Progenitor cell of endocrine pancreas (in vitro differentiated cells): ENCODE data around the gene AFF2. TPM values are rescaled to one million over a fixed set of nuclear protein-coding genes. Genes with fewer than 3 reads are reported as not detected.

Experiments
- DNase-seq: peaks from one replicate; pipeline ENCODE4 v3.0.0; 2021; ENCODE audit warnings: low spot score; ENCODE audit not compliant: unreplicated experiment
- H3K27ac Mint-ChIP-seq: 2 replicates; pipeline ENCODE4 v1.8.0; 2021; ENCODE audit warnings: mild to moderate bottlenecking, moderate library complexity, mixed read lengths
- H3K27me3 Mint-ChIP-seq: 2 replicates; pipeline ENCODE4 v1.8.0; 2021; ENCODE audit warnings: mixed read lengths
- H3K36me3 Mint-ChIP-seq: 2 replicates; pipeline ENCODE4 v1.8.0; 2022; ENCODE audit warnings: mixed read lengths; ENCODE audit not compliant: insufficient read depth
- H3K4me1 Mint-ChIP-seq: 2 replicates; pipeline ENCODE4 v1.8.0; 2021; ENCODE audit warnings: low read depth, mixed read lengths
- H3K4me3 Mint-ChIP-seq: 2 replicates; pipeline ENCODE4 v1.8.0; 2021; ENCODE audit warnings: low read depth, mild to moderate bottlenecking, moderate library complexity, mixed read lengths
- H3K9me3 Mint-ChIP-seq: 2 replicates; pipeline ENCODE4 v1.8.0; 2021; ENCODE audit warnings: low read depth, mixed read lengths
- total RNA-seq: library from RNA; stranded (reverse); gene quantifications from 2 replicates; pipeline ENCODE4 v1.2.1, GENCODE V29; 2021
- TF ChIP-seq, protein P1 (sequence below): fragments of 200-600 bp; sonication (generic); IDR thresholded peaks from one replicate; pipeline ENCODE4 v1.5.0; 2021; ENCODE audit warnings: antibody characterized with exemption, mild to moderate bottlenecking; ENCODE audit not compliant: unreplicated experiment

Gene AFF2
- total RNA-seq, 1 donor from 2014 or later = 8.4 TPM

DNA sequence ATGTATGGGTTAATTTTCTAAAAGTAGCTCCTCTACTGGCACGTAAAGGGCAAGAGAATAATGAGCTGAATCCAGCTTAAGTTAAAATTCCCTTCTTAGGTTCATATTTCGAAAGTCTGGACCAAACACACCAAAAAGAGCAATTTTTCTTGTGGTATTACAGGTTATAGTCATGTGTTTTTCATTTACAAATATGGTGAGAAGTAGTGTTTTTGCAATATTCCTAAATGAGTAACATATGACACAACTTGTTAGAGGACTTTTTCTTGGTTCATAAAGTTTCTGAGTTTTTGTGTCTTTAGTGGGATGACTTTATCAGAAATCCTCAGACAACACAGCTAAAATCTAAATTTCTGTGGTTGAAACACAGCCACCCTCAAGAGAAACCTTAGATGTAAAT lies 172.1 kb downstream of the AFF2 start:
- no peaks in the 10 kb centered on the region for H3K27me3 Mint-ChIP-seq
- no peak for DNase-seq
- TF ChIP-seq, protein P1, sequence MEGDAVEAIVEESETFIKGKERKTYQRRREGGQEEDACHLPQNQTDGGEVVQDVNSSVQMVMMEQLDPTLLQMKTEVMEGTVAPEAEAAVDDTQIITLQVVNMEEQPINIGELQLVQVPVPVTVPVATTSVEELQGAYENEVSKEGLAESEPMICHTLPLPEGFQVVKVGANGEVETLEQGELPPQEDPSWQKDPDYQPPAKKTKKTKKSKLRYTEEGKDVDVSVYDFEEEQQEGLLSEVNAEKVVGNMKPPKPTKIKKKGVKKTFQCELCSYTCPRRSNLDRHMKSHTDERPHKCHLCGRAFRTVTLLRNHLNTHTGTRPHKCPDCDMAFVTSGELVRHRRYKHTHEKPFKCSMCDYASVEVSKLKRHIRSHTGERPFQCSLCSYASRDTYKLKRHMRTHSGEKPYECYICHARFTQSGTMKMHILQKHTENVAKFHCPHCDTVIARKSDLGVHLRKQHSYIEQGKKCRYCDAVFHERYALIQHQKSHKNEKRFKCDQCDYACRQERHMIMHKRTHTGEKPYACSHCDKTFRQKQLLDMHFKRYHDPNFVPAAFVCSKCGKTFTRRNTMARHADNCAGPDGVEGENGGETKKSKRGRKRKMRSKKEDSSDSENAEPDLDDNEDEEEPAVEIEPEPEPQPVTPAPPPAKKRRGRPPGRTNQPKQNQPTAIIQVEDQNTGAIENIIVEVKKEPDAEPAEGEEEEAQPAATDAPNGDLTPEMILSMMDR = no peak
- H3K27ac Mint-ChIP-seq = no peak overlapping the region
- no peaks in the 10 kb centered on the region for H3K4me1 Mint-ChIP-seq
- H3K9me3 Mint-ChIP-seq = peaks cover 33% of the 10 kb centered on the region
- no peak overlapping the region for H3K4me3 Mint-ChIP-seq
- H3K36me3 Mint-ChIP-seq = peaks cover 11% of the 10 kb centered on the region

DNA sequence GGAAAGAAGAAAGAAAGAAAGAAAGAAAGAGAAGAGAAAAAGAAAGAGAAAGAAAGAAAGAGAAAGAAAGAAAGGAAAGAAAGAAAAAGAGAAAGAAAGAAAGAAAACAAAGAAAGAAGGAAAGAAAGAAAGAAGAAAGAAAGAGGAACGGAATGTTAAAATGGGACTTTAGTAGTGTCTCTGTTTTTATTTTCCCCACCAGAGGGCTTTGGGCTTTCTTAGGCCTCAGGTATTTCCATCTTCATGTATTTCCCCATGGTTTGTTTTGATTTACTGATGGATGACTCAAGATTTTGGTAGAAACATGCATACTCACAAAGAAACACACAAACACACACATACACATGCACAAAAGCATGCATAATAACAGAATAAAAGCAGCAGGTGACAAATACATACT lies 181.2 kb downstream of the AFF2 start:
- DNase-seq = no peak
- no peak overlapping the region for H3K4me3 Mint-ChIP-seq
- peaks cover 19% of the 10 kb centered on the region for H3K9me3 Mint-ChIP-seq
- TF ChIP-seq, protein P1 = peak; percentile 15
- no peaks in the 10 kb centered on the region for H3K27me3 Mint-ChIP-seq
- no peaks in the 10 kb centered on the region for H3K36me3 Mint-ChIP-seq
- H3K27ac Mint-ChIP-seq = no peak overlapping the region
- H3K4me1 Mint-ChIP-seq = peaks cover 1% of the 10 kb centered on the region

- TF ChIP-seq, protein P1 = no peak
Observed at GRCh38 chrX:148682206-148682605, 181.8 kb downstream of the AFF2 start.

GRCh38 chrX:148691456-148691855 lies 191.0 kb downstream of the AFF2 start:
- Mint-ChIP-seq H3K9me3 (peaks cover 23% of the 10 kb centered on the region), H3K27me3 (no peaks in the 10 kb centered on the region), H3K27ac (no peak overlapping the region), H3K4me1 (no peaks in the 10 kb centered on the region), H3K4me3 (no peak overlapping the region), H3K36me3 (no peaks in the 10 kb centered on the region)
- DNase-seq = no peak
- TF ChIP-seq, protein P1 = no peak

More at GRCh38 chrX:148682206-148682605, 181.8 kb downstream of the AFF2 start:
- Mint-ChIP-seq H3K27me3 (no peaks in the 10 kb centered on the region), H3K9me3 (peaks cover 16% of the 10 kb centered on the region), H3K36me3 (no peaks in the 10 kb centered on the region), H3K27ac (no peak overlapping the region), H3K4me3 (no peak overlapping the region), H3K4me1 (peaks cover 1% of the 10 kb centered on the region)
- no peak for DNase-seq

DNA sequence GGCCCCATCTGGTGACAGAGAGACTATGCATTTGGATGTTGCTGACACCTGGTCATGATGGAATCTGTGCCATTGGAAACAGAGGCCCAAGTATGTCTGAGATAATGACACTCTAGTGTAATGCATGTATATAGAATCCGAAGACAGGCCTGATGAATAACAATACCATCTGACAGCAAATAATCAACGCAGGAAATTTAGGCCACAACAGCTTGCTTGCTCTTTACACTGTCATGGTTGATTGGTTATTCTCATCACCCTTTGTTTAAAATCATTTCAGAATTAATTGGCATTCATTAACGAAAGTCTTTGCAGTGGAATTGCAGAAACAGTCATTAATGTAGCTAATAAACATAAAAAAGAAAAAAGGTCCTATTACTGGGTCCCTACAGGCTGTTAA lies 194.8 kb downstream of the AFF2 start:
- Mint-ChIP-seq H3K4me3 (no peak overlapping the region), H3K4me1 (no peaks in the 10 kb centered on the region), H3K27ac (no peak overlapping the region), H3K36me3 (no peaks in the 10 kb centered on the region), H3K9me3 (peaks cover 17% of the 10 kb centered on the region), H3K27me3 (no peaks in the 10 kb centered on the region)
- DNase-seq = no peak
- TF ChIP-seq, protein P1 = no peak
